Measurements from ENCODE around the gene CNNM1. TPM values are rescaled to one million over a fixed set of nuclear protein-coding genes. Genes with fewer than 3 reads are reported as not detected.

Gene CNNM1
- total RNA-seq, 1 donor from 2014 or later = 2.5 TPM

- H3K36me3 Mint-ChIP-seq (ENCODE audit: low read depth, unreplicated experiment) = peaks cover 5% of the 10 kb centered on the region
- no peaks in the 10 kb centered on the region for H3K9me3 Mint-ChIP-seq (ENCODE audit: unreplicated experiment)
- Histone ChIP-seq H3K4me1 (ENCODE audit: insufficient read depth, low read length) (peaks cover 10% of the 10 kb centered on the region), H3K9me3 (ENCODE audit: insufficient read depth, low read depth, low read length) (no peaks in the 10 kb centered on the region), H3K4me2 (ENCODE audit: low read length) (no peak overlapping the region), H3K9ac (ENCODE audit: low read length) (no peak overlapping the region), H3K79me2 (ENCODE audit: insufficient read depth, low read length) (peaks cover 56% of the 10 kb centered on the region), H3K27ac (ENCODE audit: low read depth, low read length) (no peak overlapping the region), H3K27me3 (ENCODE audit: insufficient read depth, low read length) (no peaks in the 10 kb centered on the region), H2AFZ (ENCODE audit: low read depth, low read length) (no peak overlapping the region), H3K36me3 (ENCODE audit: insufficient read depth, low read length) (peaks cover 6% of the 10 kb centered on the region), H3K4me3 (ENCODE audit: insufficient read depth, low read depth, low read length) (no peak overlapping the region), H4K20me1 (ENCODE audit: insufficient read depth, low read length) (peaks cover 13% of the 10 kb centered on the region)
- H3K4me3 Mint-ChIP-seq (ENCODE audit: unreplicated experiment) = peak overlapping the region; percentile 40
- FAIRE-seq = no peak
- H3K27me3 Mint-ChIP-seq (ENCODE audit: low read depth, unreplicated experiment) = no peaks in the 10 kb centered on the region
- no peak for DNase-seq (ENCODE audit: low read depth)
- peaks cover 11% of the 10 kb centered on the region for H3K4me1 Mint-ChIP-seq (ENCODE audit: low read depth, unreplicated experiment)
- TF ChIP-seq CTCF (IDR thresholded peaks at IDR 0.05; ENCODE audit: insufficient read depth, low read depth, low read length) (no peak), EZH2 (IDR thresholded peaks at IDR 0.05; ENCODE audit: insufficient read depth, low read length) (no peak)
- H3K27ac Mint-ChIP-seq (ENCODE audit: unreplicated experiment) = no peak overlapping the region
Measured at GRCh38 chr10:99427566-99428190, 98.5 kb downstream of the CNNM1 start.

GRCh38 chr10:99429517-99430095, 100.5 kb downstream of the CNNM1 start:
- Mint-ChIP-seq H3K36me3 (ENCODE audit: low read depth, unreplicated experiment) (peaks cover 3% of the 10 kb centered on the region), H3K9me3 (ENCODE audit: unreplicated experiment) (no peaks in the 10 kb centered on the region), H3K27ac (ENCODE audit: unreplicated experiment) (peak overlapping the region; percentile 89), H3K4me3 (ENCODE audit: unreplicated experiment) (peak overlapping the region; percentile 94), H3K27me3 (ENCODE audit: low read depth, unreplicated experiment) (no peaks in the 10 kb centered on the region), H3K4me1 (ENCODE audit: low read depth, unreplicated experiment) (peaks cover 11% of the 10 kb centered on the region)
- H3K4me1 ChIP-seq (ENCODE audit: insufficient read depth, low read length) = peaks cover 10% of the 10 kb centered on the region
- peaks cover 60% of the 10 kb centered on the region for H3K79me2 ChIP-seq (ENCODE audit: insufficient read depth, low read length)
- peak overlapping the region; percentile 88 for H2AFZ ChIP-seq (ENCODE audit: low read depth, low read length)
- H3K9ac ChIP-seq (ENCODE audit: low read length) = peak overlapping the region; percentile 90
- peaks cover 6% of the 10 kb centered on the region for H3K36me3 ChIP-seq (ENCODE audit: insufficient read depth, low read length)
- H3K27me3 ChIP-seq (ENCODE audit: insufficient read depth, low read length) = no peaks in the 10 kb centered on the region
- H3K9me3 ChIP-seq (ENCODE audit: insufficient read depth, low read depth, low read length) = no peaks in the 10 kb centered on the region
- peak overlapping the region; percentile 67 for H3K27ac ChIP-seq (ENCODE audit: low read depth, low read length)
- TF ChIP-seq EZH2 (IDR thresholded peaks at IDR 0.05; ENCODE audit: insufficient read depth, low read length) (no peak), CTCF (IDR thresholded peaks at IDR 0.05; ENCODE audit: insufficient read depth, low read depth, low read length) (no peak)
- peaks cover 13% of the 10 kb centered on the region for H4K20me1 ChIP-seq (ENCODE audit: insufficient read depth, low read length)
- DNase-seq (ENCODE audit: low read depth) (no peak), FAIRE-seq (no peak)
- peak overlapping the region; percentile 88 for H3K4me3 ChIP-seq (ENCODE audit: insufficient read depth, low read depth, low read length)
- H3K4me2 ChIP-seq (ENCODE audit: low read length) = peak overlapping the region; percentile 92

- Histone ChIP-seq H3K4me1 (ENCODE audit: insufficient read depth, low read length) (peaks cover 10% of the 10 kb centered on the region), H3K4me2 (ENCODE audit: low read length) (peak overlapping the region; percentile 92), H3K4me3 (ENCODE audit: insufficient read depth, low read depth, low read length) (peak overlapping the region; percentile 88), H3K36me3 (ENCODE audit: insufficient read depth, low read length) (peaks cover 5% of the 10 kb centered on the region), H3K9ac (ENCODE audit: low read length) (peak overlapping the region; percentile 90), H3K27me3 (ENCODE audit: insufficient read depth, low read length) (no peaks in the 10 kb centered on the region), H4K20me1 (ENCODE audit: insufficient read depth, low read length) (peaks cover 13% of the 10 kb centered on the region), H3K79me2 (ENCODE audit: insufficient read depth, low read length) (peaks cover 57% of the 10 kb centered on the region), H3K27ac (ENCODE audit: low read depth, low read length) (peak overlapping the region; percentile 67), H2AFZ (ENCODE audit: low read depth, low read length) (peak overlapping the region; percentile 88), H3K9me3 (ENCODE audit: insufficient read depth, low read depth, low read length) (no peaks in the 10 kb centered on the region)
- Mint-ChIP-seq H3K4me3 (ENCODE audit: unreplicated experiment) (peak overlapping the region; percentile 94), H3K36me3 (ENCODE audit: low read depth, unreplicated experiment) (no peaks in the 10 kb centered on the region), H3K27me3 (ENCODE audit: low read depth, unreplicated experiment) (no peaks in the 10 kb centered on the region), H3K9me3 (ENCODE audit: unreplicated experiment) (no peaks in the 10 kb centered on the region), H3K27ac (ENCODE audit: unreplicated experiment) (peak overlapping the region; percentile 98), H3K4me1 (ENCODE audit: low read depth, unreplicated experiment) (peaks cover 11% of the 10 kb centered on the region)
- TF ChIP-seq CTCF (IDR thresholded peaks at IDR 0.05; ENCODE audit: insufficient read depth, low read depth, low read length) (no peak), EZH2 (IDR thresholded peaks at IDR 0.05; ENCODE audit: insufficient read depth, low read length) (no peak)
- no peak for FAIRE-seq
- no peak for DNase-seq (ENCODE audit: low read depth)
Measured at GRCh38 chr10:99430116-99430450, 100.9 kb downstream of the CNNM1 start.

All from astrocyte (in vitro differentiated cells and primary cell).